ENCODE data around the gene TPCN1.

The TPCN1 gene

DNA sequence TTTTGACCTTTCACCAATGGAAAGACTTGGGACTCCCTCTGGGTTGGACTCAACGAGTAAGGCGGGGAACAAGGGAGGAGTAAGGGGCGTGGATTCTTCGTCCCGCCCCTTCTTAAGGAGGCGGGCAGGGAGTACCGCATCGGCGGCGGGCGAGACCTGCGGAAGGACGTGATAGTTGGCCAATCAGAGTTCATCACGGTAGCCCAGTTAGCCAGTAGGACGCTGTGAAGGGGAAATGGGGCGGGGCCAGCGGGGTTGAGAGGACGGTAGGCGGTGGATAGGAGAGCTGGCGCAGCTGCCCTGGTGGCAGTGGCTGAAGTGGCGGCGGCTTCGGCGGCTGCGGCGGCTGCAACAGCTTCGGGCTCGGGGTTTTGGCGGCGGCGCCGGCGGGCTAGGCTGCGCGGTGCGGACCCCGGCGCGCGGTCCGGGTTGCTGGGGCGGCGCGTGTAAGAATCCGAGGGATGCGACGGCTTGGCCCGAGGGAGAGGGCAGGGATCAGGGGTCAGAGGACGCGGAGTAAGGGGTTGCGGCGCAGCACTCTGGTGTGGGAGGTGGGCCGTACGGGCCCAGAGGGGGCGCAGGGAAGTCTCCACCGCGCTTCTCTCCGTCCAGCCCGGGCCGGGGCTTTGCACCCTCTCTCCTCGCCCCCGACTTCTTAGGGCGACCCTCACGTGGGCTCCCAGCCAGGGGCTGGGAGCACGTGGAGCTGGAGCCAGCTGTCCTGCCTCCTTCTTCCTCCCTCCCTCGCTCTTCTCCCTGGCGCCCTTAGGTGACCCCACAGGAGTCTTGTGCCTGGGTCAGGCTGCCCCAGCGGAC lies at the start of gene TPCN1:
TSS of gene TPCN1 (plus strand) at position 284 of the 816 bp plus-strand sequence. CDS start 5,389 bp downstream, outside the sequence.
- peak; percentile 100 for DNase-seq (ENCODE audit: low read depth, low spot score)

DNA sequence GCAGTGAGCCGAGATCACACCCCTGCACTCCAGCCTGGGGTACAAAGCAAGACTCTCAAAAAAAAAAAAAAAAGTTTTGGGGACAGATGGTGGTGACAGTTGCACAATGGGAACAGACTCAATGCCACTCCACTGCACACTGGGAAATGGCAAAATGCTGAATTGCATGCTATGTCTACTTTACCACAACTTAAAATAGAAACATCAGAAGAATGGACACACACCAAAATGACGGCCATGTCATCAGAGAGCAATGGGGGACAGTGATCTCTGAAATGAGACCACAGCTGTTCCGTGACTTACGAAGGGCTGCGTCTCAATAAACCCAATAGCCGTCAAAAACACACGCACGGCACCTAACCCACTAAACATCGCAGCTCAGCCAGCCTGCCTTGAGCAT lies 49.7 kb upstream of the TPCN1 start:
- no peak for DNase-seq (ENCODE audit: low read depth, low spot score)

DNA sequence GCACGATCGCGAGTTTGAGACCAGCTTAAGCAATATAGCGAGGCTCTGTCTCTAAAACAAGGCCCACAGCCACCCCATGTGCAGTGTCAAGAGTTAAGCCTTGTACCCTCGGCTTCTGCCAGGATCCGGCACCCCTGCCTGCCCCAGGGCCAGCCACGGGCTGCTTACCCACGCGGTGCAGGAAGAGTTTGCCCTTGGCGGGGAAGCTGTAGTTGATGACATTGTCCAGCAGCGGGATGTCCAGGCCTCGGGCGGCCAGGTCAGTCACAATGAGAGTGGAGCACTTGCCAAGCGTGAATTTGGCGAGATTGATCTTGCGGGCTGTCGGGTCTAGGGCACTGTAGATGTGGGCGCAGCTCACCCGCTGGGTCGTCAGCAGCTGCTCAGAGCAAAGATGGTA lies 49.1 kb upstream of the TPCN1 start:
- no peak for DNase-seq (ENCODE audit: low read depth, low spot score)

DNA sequence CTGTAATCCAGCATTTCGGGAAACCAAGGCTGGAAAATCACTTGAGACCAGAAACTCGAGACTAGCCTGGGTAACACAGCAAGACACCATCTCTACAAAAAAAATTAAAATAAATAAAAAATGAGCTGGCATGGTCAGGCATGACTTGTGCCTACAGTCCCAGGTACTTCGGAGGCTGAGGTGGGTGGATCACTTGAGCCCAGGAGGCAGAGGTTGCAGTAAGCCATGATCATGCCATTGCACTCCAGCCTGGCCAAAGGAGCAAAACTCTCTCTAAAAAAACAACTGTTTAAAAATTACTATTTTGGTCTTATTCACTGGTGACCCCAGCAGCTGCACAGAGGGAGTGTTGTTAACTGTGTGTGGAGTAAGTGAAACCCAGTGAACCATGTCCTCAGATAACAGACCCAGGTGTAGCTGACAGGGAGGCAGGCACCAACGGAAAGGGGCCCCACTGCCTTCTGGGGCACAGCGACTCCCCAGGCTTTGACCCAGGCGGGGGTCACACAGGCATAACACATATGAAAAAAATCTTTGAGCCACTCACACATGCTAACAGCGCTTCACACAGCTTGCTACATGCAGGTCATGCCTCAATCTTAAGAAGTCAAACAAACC lies 48.1 kb upstream of the TPCN1 start:
- DNase-seq (ENCODE audit: low read depth, low spot score) = no peak

DNA sequence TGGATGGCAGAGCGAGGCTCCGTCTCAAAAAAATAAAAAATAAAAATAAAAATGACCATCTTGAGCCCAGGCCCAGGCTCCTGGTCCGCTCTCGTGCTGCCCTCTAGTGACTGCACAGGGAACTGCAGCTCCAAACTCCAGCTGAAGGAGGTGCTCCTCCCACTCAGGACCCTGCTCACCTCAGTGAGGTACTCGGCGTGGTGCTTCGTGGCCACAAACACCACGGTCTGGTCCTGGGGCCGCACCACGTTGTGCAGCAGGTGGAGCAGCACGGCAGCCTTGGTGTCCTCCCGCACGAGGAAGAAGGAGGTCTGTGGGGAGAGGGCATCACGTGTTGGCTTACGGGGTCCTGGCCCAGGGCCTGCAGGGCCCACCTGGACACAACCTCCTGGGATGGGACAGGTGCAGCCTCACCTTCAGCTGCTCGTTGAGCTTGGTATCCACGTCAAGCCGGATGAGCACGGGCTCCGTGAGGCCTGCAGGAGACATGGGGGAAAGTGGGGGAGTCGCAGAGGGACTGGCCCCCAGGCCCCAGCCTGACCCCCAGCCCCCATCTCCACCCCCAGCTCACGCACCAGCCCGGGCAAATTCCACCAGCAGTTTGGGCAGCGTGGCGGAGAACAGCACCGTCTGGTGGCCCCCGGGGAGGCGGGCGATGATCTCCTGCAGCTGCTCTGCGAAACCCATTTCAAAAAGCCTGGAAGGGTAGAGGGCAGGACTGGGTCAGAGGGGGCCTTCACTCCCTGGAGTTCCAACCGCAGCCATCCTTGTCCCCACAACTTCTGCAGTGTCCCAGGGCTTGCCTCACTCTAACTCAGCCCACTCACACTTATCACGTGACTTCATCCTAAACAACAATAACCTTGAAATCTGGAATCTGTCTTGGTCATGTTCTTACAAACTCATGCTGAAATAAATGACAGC lies 46.5 kb upstream of the TPCN1 start:
- peak; percentile 73 for DNase-seq (ENCODE audit: low read depth, low spot score)

DNA sequence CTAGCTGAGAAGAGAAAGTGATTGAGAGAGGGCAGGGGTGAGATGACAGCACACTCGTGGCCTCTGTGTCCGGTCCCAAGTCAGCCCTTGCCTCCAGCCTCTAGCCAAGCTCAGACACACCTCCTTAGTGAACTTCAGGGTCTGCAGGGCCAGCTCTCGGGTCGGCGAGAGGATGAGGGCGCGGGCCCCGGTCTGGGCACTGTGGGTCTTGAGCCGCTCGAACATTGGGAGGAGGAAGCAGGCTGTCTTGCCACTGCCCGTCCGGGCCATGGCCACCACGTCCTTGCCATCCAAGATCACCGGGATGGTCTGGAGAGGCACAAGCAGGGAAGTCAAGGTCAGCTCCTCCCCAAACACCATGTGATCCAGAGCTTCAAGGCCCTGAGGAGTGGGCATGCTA lies 42.2 kb upstream of the TPCN1 start:
- no peak for DNase-seq (ENCODE audit: low read depth, low spot score)

DNA sequence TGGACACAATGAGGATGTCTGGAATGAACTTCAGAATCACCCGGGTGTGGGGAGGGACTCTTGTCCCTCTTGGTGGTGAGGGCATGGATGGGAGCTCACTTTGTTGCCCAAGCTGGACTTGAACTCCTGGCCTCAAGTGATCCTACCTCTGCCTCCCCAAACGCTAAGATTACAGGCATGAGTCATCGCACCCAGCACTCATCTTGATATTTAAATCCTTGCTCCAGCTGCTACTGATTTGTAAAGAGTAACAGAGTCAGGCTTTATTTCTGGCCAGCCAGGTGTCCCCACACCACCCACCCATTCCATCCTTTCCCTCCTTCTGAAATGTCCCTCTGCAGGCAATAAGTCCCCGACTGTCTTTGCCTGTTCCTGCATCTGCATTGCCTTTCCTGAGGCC lies 40.9 kb upstream of the TPCN1 start:
- DNase-seq (ENCODE audit: low read depth, low spot score) = no peak

DNA sequence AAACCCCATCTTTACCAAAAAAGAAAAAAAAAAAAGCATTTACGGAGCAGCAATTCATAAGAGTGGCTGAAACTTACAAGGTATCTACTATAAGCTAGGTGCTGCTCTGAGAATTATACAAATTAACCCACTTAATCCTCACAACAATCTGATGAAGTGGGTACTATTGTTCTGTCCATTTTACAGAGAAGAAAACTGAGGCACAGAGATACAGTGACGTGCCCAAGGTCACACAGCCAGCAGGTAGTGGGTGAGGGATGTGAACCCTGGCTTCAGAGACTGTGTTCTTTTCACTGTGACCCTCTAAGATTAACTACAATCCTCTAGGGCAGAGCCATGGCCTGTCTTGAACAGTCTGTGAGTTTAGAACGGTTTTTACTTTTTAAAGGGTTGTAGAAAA lies 39.3 kb upstream of the TPCN1 start:
- no peak for DNase-seq (ENCODE audit: low read depth, low spot score)

DNA sequence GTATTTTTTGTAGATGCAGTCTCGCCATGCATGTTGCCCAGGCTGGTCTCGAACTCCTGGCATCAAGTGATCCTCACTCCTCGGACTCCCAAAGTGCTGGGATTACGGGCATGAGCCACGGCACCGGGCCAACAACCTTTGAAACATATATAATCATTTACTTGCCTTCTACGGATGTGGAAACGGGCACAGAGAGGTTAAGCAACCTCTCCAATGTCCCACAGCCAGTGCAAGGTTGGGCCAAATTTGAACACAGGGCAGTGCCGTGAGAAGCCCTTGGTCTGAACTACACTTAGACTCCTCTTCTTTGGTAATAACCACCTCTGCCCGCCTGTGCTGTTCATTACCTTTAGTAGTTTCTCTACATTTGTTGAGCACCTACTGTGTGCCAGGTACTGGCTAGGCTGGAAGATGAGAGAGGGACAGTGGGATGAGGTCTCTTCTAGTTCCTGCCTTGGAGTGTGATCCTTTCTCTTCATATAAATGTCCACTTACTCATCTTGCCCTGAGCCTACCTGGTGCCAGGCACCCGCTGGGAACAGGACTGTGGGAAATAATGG lies 38.2 kb upstream of the TPCN1 start:
- no peak for DNase-seq (ENCODE audit: low read depth, low spot score)

DNA sequence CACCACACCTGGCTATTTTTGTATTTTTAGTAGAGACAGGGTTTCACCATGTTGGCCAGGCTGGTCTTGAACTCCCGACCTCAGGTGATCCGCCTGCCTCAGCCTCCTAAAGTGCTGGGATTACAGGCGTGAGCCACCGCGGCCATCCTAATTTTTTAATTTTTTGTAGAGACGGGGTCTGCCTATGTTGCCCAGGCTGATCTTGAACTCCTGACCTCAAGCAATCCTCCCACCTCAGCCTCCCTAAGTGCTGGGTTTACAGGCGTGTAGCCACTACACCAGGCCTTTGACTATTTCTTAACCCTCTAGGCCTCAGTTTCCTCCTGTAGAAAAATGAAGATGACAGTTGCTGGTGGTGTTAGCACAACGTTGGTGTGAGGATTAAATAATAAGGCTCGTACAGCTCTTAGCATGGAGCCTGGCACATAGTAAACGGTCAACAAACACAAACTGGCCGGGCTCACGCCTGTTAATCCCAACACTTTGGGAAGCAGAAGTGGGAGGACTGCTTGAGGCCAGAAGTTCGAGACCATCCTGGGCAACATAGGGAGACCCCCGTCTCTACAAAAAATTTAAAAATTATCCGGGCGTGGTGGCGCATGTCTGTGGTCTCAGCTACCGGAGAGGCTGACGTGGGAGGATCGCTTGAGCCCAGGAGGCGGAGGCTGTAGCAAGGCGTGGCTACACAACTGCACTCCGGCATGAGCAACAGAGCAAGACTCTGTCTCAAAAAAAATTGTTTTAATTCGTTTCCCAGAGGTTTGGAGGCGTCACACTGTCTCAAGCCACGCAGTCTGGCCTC lies 37.0 kb upstream of the TPCN1 start:
- no peak for DNase-seq (ENCODE audit: low read depth, low spot score)

DNA sequence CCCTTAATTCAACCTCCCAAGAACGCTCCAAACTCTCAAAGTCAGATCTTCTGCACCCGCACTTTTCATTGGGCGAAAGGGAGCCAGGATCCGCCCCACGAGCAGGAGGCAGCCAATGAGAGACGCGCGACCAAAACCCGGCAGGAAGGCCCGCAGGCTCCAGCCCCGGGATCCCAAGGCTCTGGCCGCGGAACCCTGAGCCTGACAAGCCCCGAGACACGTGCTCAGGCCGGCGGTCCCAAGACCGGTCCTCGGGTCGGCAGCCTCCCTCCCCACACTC lies 36.4 kb upstream of the TPCN1 start:
- peak; percentile 94 for DNase-seq (ENCODE audit: low read depth, low spot score)

DNA sequence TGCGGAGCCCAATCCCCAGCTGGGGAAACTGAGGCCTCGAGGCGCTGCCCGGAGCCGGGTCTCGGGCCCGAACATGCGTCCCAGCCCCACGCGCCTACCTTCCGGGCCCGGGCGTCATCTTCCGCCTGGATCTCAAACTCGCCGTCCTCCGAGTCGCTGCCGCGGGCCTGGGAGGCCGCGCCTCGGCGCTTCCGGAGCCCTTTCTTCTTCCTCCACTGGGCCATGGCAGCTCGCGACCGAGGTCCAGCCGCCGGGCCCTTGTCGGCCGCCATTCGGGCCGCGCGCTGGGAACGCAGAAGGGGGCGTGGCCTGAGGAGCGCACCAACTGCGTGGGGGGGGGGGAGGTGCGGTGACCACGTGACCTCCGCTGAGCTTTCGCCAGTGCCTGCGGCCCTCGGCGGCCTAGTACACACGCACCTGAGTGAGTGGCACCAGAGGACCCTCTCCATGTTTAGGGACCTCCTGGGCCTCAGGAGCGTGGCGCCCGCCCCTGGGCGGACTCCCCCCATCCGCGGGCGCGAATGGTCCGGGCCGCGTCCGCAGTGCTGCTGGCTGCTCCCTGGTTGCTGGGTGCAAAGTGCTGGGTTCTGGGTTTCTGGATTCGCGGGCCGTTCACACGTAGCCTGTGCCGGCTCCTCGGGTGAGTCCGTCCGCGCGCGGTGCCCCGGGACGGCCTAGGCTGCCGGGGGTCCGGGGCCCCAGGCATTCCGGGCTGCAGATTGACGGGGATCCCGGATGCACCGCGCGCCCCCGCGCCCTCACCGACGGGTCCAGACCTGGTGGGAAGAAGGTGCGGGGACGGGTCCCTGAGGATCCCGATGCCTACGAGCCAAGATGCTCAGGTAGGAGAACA lies 35.9 kb upstream of the TPCN1 start, which contains the start of the genes DDX54 and RITA1:
TSS of gene DDX54 (minus strand) at position 299 of the 853 bp plus-strand sequence. CDS start at position 272, 27 bp downstream.
TSS of gene RITA1 (plus strand) at position 542 of the 853 bp plus-strand sequence. CDS start 1,026 bp downstream, outside the sequence.
- DNase-seq (ENCODE audit: low read depth, low spot score) = peak; percentile 94

DNA sequence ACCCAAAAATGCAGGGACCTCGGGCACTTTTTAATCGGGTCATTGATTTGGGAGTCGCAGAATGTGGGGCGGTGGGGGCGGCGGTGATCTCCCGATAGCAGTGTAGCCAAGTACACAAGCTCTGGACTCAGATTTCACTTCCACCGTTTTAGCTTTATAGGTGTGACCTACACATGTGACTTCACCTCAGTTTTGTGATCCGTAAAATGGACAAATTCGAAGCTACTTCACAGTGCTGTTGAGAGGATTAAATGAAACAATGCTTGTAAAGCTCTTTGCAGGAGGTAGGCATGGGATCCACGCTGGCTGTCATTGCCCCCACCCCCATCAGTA lies 35.3 kb upstream of the TPCN1 start:
- DNase-seq (ENCODE audit: low read depth, low spot score) = no peak

DNA sequence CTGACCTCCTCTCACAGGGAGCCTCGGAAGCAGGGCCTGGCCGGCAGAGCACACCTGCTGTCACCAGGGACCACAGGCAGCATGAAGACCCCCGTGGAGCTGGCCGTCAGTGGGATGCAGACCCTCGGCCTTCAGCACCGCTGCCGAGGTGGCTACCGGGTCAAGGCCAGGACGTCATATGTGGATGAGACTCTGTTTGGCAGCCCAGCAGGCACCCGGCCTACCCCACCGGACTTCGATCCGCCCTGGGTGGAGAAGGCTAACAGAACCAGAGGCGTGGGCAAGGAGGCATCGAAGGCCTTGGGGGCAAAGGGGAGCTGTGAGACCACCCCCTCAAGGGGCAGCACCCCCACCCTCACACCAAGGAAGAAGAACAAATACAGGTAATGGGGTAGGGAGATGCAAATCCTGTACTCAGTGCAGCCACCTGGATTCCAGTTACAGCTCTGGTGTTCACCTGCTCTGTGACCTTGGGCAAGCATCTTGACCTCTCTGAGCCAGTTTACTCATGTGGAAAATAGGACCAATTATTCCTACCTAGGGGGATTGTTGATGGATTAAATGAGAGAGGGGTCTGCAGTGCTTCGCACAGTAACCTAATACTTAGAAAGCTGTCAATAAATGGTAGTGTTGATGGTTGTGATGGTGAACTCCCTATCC lies 34.5 kb upstream of the TPCN1 start:
- DNase-seq (ENCODE audit: low read depth, low spot score) = no peak

DNA sequence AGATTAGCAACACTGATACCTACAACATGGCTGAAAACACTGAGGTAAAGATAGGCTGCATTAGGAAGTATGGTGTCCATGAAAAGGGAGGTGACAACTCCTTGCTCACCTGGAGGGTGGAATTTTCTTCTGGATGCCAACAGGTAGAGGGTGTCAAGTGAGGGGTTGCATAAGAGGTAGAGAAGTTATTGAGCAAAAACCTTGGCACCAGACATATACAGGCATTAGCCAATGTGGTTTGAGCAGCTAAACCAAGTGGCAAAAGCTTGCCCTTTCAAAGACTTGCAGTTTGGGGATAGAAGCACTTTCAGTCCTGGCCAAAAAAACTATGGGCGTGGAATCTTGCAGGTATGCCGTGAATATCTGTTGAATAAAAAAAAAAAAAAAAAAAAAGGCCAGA lies 31.9 kb upstream of the TPCN1 start:
- DNase-seq (ENCODE audit: low read depth, low spot score) = no peak

DNA sequence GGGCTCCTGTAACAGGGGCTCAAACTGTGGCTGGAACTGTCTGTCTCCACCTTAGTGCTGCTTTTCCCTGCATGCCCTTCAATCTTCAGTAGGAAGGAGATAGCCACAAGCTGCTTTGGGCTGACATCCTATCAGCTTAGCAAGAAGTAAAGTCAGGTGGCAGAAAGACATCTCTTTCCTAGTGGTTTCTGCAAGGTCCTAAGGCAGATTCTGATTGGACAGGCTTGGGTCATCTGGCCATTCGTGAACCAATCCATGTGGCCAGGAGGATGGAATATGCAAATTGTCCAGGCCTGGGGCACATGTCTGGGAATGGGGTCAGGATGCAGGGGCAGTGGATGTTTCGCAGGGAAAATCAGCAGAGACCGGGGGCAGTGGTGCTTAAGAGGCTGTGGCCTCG lies 30.5 kb upstream of the TPCN1 start:
- peak; percentile 78 for DNase-seq (ENCODE audit: low read depth, low spot score)

DNA sequence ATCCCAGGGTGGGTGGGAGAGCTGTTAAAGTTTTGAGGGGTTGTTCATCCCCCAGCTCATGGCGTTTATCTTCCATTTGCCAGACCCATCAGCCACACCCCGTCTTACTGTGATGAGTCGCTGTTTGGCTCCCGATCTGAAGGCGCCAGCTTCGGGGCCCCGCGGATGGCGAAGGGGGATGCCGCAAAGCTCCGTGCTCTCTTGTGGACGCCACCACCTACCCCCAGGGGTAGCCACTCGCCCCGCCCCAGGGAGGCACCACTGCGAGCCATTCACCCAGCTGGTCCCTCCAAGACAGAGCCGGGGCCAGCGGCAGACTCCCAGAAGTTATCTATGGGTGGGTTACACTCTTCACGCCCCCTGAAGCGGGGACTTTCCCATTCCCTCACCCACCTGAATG lies 30.0 kb upstream of the TPCN1 start:
- DNase-seq (ENCODE audit: low read depth, low spot score) = no peak

DNA sequence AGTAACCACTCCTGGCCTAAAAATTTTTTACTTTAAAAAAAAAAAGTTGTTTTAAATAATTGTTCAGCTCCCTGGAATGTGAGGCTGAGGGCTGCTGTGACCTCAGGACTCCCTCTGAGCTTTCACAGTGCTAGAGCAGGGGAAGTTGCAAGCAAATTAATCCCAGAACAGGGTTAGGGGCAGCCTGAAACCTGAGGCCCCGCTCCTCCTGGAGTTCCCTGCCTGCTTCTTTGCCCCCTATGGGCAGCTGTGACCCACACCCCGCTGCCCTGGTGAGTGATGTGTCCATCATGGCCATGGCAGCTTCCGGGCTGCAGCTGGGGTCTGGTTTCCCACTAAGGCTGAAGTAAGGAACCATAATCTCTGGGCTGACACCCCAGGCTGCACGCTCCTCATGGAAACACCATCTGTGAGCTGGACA lies 26.3 kb upstream of the TPCN1 start:
- DNase-seq (ENCODE audit: low read depth, low spot score) = no peak

DNA sequence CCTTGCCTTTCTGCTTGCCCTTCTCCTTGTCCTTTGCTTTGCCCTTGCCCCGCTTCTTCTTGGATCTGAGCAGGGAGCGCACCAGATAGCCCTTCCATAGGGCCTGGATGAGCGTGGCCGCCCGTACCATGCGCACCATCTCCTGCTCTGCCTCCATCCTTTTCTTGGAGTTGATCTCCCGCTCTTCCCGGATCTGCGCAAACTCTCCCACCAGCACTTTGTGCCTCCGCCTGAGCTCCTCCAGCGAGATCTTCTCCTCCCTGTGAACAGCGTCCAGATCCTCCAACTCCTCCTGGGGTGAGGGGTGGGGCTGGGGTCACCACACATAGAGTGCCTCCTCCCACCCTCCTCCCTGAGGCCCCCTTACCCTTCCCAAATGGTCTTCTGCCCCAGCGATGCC lies 25.7 kb upstream of the TPCN1 start:
- no peak for DNase-seq (ENCODE audit: low read depth, low spot score)

DNA sequence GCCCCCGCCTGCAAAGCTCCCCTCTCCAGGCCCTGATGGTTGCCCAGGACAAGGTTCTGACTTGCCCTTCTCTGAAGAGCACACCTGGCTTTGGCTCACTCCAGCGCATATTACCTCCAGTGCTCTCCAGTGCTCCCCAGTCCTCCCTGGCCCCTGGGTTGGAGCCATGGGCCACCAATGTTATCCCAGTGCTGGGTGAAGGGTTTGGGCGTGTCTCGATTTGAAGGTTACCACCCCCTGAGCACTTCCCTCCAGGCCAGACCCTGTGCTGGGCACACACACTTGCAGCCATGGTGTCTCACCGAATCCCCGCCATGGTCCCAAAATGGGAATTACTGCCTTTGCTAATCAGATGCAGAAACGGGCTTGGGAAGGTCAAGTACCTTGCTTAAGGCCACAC lies 24.7 kb upstream of the TPCN1 start:
- DNase-seq (ENCODE audit: low read depth, low spot score) = no peak

Measured in ELF-1 (cell line).